Stomach (tissue), 9 donors: ENCODE results near the gene KCTD5. TPM values are rescaled to one million over a fixed set of nuclear protein-coding genes. Genes with fewer than 3 reads are reported as not detected.

ENCODE experiments used
- DNase-seq, 2 donors: peaks; one replicate each; pipeline versions ENCODE4 v3.0.0 to v3.0.0-alpha.2; 2013 to 2019
- H3K27ac ChIP-seq, 5 donors: fragments of 200-600 bp in 4 of 5; sonication (generic) in 4 of 5; one replicate each; pipeline ENCODE4 v1.5.1; 2013 to 2019; ENCODE audit warnings: mild to moderate bottlenecking in 1 of 5, moderate library complexity in 1 of 5
- H3K27me3 ChIP-seq, 3 donors: fragments of 200-600 bp; sonication (generic); one replicate each; pipeline ENCODE4 v1.5.1; 2017 to 2019; ENCODE audit warnings: mixed run types in 1 of 3
- H3K36me3 ChIP-seq, 4 donors: fragments of 200-600 bp; sonication (generic); 1 replicate in 3 of 4; 2 replicates in 1 of 4; pipeline ENCODE4 v1.5.1; 2016 to 2019
- H3K4me1 ChIP-seq, 4 donors: fragments of 200-600 bp; sonication (generic); one replicate each; pipeline ENCODE4 v1.5.1; 2016 to 2019
- H3K4me3 ChIP-seq, 4 donors: fragments of 200-600 bp; sonication (generic) in 3 of 4; one replicate each; pipeline ENCODE4 v1.5.1; 2016 to 2019; ENCODE audit warnings: mild to moderate bottlenecking in 1 of 4
- H3K9me3 ChIP-seq, 4 donors: fragments of 200-600 bp; sonication (generic); one replicate each; pipeline ENCODE4 v1.5.1; 2016 to 2019
- CTCF ChIP-seq, 7 experiments: fragments of 450-650 bp in 4 of 7; fragments of 200-600 bp in 3 of 7; sonication (generic) in 3 of 7; IDR thresholded peaks; one replicate each; pipeline ENCODE4 v1.5.1; 2016 to 2019; ENCODE audit warnings: antibody characterized with exemption in 7 of 7, control low read depth in 2 of 7, mild to moderate bottlenecking in 1 of 7
- EP300 ChIP-seq: sonication (generic); formaldehyde crosslinking; IDR thresholded peaks from one replicate; pipeline ENCODE4 v1.6.1; 2017; ENCODE audit warnings: antibody characterized with exemption
- POLR2A ChIP-seq, 4 donors: fragments of 450-650 bp; IDR thresholded peaks; one replicate each; pipeline ENCODE4 v1.6.1; 2016; ENCODE audit warnings: antibody characterized with exemption in 4 of 4, control low read depth in 2 of 4, mild to moderate bottlenecking in 1 of 4, moderate library complexity in 1 of 4
- POLR2AphosphoS5 ChIP-seq, 3 donors: sonication (generic); formaldehyde crosslinking; IDR thresholded peaks; one replicate each; pipeline ENCODE4 v1.6.1; 2016; ENCODE audit warnings: antibody characterized with exemption in 3 of 3
- WGBS, 5 donors: extraction: QIAGEN DNeasy Blood & Tissue Kit in 3 of 5; methylation state at CpG; one replicate each; pipeline versions ENCODE4 v1.1.5 to v1.1.7; 2013 to 2018; 5-methylcytosine and 5-hydroxymethylcytosine counted together
- intact Hi-C: fragments of 100-400 bp; cut with DNase I; formaldehyde crosslinking; loops from one replicate; pipeline ENCODE4 v1.15.1; 2023; ENCODE audit warnings: low total_unique reads
- polyA plus RNA-seq, 3 donors: library from polyadenylated mRNA; stranded (reverse); fragments of 200-250 nt; gene quantifications; one replicate each; pipeline ENCODE4 v1.2.3, GENCODE V29; 2013
- total RNA-seq, 5 donors: library from RNA; depleted of rRNA; stranded (reverse); fragments of >200 nt; gene quantifications; one replicate each; pipeline versions ENCODE4 v1.1.0 to v1.2.3, GENCODE V29; 2014 to 2016
- donor health status: healthy with polysubstance abuse.
- donor health status: Bipolar disorder and iron deficiency.
- donor health status: healthy.

KCTD5 gene
- total and polyA plus RNA-seq, 8 donors = 0.89 to 45.6 (median 24.7) TPM

GRCh38 chr16:2697401-2697948, 15.2 kb downstream of the KCTD5 start:
- DNase-seq = no peak

GRCh38 chr16:2698103-2698870, 16.0 kb downstream of the KCTD5 start:
- no peak overlapping the region for H3K4me3 ChIP-seq
- H3K9me3 ChIP-seq = no peaks in the 10 kb centered on the region
- TF ChIP-seq EP300 (no peak), POLR2A (IDR thresholded peaks at IDR 0.05) (no peak), CTCF (IDR thresholded peaks at IDR 0.05) (no peak), POLR2AphosphoS5 (IDR thresholded peaks at IDR 0.05) (no peak)
- intact Hi-C loops = no loop called here
- no peaks in the 10 kb centered on the region for H3K27me3 ChIP-seq
- 93 to 97% (median 94%) methylated on average over 7 to 28 of the region's 28 CpGs for WGBS, 5 donors
- no peak overlapping the region for H3K27ac ChIP-seq
- peaks cover 2 to 10% (median 3%) of the 10 kb centered on the region in 4 donors for H3K4me1 ChIP-seq
- DNase-seq = no peak
- peaks cover 57 to 72% (median 68%) of the 10 kb centered on the region in 4 donors for H3K36me3 ChIP-seq

More at GRCh38 chr16:2697401-2697948, 15.2 kb downstream of the KCTD5 start:
- TF ChIP-seq EP300 (no peak), POLR2A (IDR thresholded peaks at IDR 0.05) (no peak)
- WGBS, 5 donors = 91 to 94% (median 92%) methylated on average over 10 to 17 of the region's 17 CpGs
- Histone ChIP-seq H3K27ac (no peak overlapping the region), H3K4me1 (peaks cover 10 to 18% (median 11%) of the 10 kb centered on the region in 4 donors), H3K9me3 (no peaks in the 10 kb centered on the region), H3K36me3 (peaks cover 49 to 70% (median 62%) of the 10 kb centered on the region in 4 donors), H3K27me3 (no peaks in the 10 kb centered on the region), H3K4me3 (no peak overlapping the region)
- intact Hi-C loops = no loop called here

GRCh38 chr16:2698965-2699750, 16.8 kb downstream of the KCTD5 start:
- Histone ChIP-seq H3K4me1 (peaks cover 0 to 7% (median 0%) of the 10 kb centered on the region in 4 donors), H3K36me3 (peaks cover 66 to 78% (median 77%) of the 10 kb centered on the region in 4 donors)
- intact Hi-C loops = no loop called here

More at GRCh38 chr16:2698965-2699750, 16.8 kb downstream of the KCTD5 start:
- H3K9me3 ChIP-seq = no peaks in the 10 kb centered on the region
- no peak for TF ChIP-seq CTCF (IDR thresholded peaks at IDR 0.05)
- TF ChIP-seq POLR2A (IDR thresholded peaks at IDR 0.05) = no peak
- TF ChIP-seq EP300 = no peak
- TF ChIP-seq POLR2AphosphoS5 (IDR thresholded peaks at IDR 0.05) = no peak
- no peak overlapping the region for H3K27ac ChIP-seq
- WGBS, 5 donors = 82 to 91% (median 87%) methylated on average over 31 to 32 of the region's 32 CpGs
- DNase-seq = no peak
- H3K27me3 ChIP-seq = no peaks in the 10 kb centered on the region
- no peak overlapping the region for H3K4me3 ChIP-seq
